HG03196 (cell line): ENCODE data around the gene PCBP3.

Source experiments
- ATAC-seq: cut with Tn5 transposase; IDR thresholded peaks from one replicate; pipeline ENCODE4 v1.9.1; 2021; ENCODE audit not compliant: unreplicated experiment

The PCBP3 gene

GRCh38 chr21:45919593-45919992, 276.1 kb downstream of the PCBP3 start:
- no peak for ATAC-seq

- no peak for ATAC-seq
Observed at GRCh38 chr21:45920824-45921600, 277.5 kb downstream of the PCBP3 start.

- no peak for ATAC-seq
Observed at GRCh38 chr21:45921917-45922316, 278.4 kb downstream of the PCBP3 start.

- no peak for ATAC-seq
Observed at GRCh38 chr21:45922648-45923047, 279.1 kb downstream of the PCBP3 start.

- ATAC-seq = no peak
Observed at GRCh38 chr21:45923146-45923545, 279.6 kb downstream of the PCBP3 start.

- no peak for ATAC-seq
Observed at GRCh38 chr21:45926281-45926680, 282.8 kb downstream of the PCBP3 start.

- no peak for ATAC-seq
Observed at GRCh38 chr21:45927032-45927431, 283.5 kb downstream of the PCBP3 start.

GRCh38 chr21:45927851-45928850, 284.6 kb downstream of the PCBP3 start:
- ATAC-seq = no peak

- ATAC-seq = no peak
Observed at GRCh38 chr21:45929449-45929848, 285.9 kb downstream of the PCBP3 start.

- ATAC-seq = no peak
Observed at GRCh38 chr21:45930231-45930760, 286.8 kb downstream of the PCBP3 start.

- no peak for ATAC-seq
Observed at GRCh38 chr21:45930792-45931191, 287.3 kb downstream of the PCBP3 start.

GRCh38 chr21:45931397-45931969, 288.0 kb downstream of the PCBP3 start:
- no peak for ATAC-seq

GRCh38 chr21:45932922-45933502, 289.5 kb downstream of the PCBP3 start:
- no peak for ATAC-seq

- no peak for ATAC-seq
Observed at GRCh38 chr21:45934085-45934484, 290.6 kb downstream of the PCBP3 start.

GRCh38 chr21:45934554-45934953, 291.0 kb downstream of the PCBP3 start:
- ATAC-seq = no peak

GRCh38 chr21:45935628-45936027, 292.1 kb downstream of the PCBP3 start:
- ATAC-seq = no peak

GRCh38 chr21:45937721-45938452, 294.4 kb downstream of the PCBP3 start:
- no peak for ATAC-seq

- ATAC-seq = no peak
Observed at GRCh38 chr21:45938453-45938755, 294.9 kb downstream of the PCBP3 start.

- ATAC-seq = no peak
Observed at GRCh38 chr21:45938811-45939520, 295.4 kb downstream of the PCBP3 start.
